Upper lobe of left lung (tissue), 6 donors: ENCODE results near the gene HAGHL. TPM values are rescaled to one million over a fixed set of nuclear protein-coding genes. Genes with fewer than 3 reads are reported as not detected.

Source experiments
- ATAC-seq, 2 donors: fragments of 200-7000 bp; cut with Tn5 transposase; one replicate each; pipeline ENCODE4 v1.9.1; 2022; ENCODE audit warnings: mild to moderate bottlenecking in 2 of 2, moderate library complexity in 2 of 2; ENCODE audit not compliant: low FRiP score in 2 of 2
- DNase-seq, 2 donors: peaks; one replicate each; pipeline ENCODE4 v3.0.0-alpha.2; 2019 to 2020
- H3K27ac ChIP-seq, 4 donors: fragments of 200-600 bp; sonication (generic); one replicate each; pipeline ENCODE4 v1.5.1; 2016 to 2019
- H3K27me3 ChIP-seq, 4 donors: fragments of 200-600 bp; sonication (generic); one replicate each; pipeline ENCODE4 v1.5.1; 2017 to 2019
- H3K36me3 ChIP-seq, 4 donors: fragments of 200-600 bp; sonication (generic); one replicate each; pipeline ENCODE4 v1.5.1; 2016 to 2019
- H3K4me1 ChIP-seq, 4 donors: fragments of 200-600 bp; sonication (generic); one replicate each; pipeline ENCODE4 v1.5.1; 2018 to 2019
- H3K4me3 ChIP-seq, 4 donors: fragments of 200-600 bp; sonication (generic); one replicate each; pipeline ENCODE4 v1.5.1; 2017 to 2019; ENCODE audit warnings: mild to moderate bottlenecking in 2 of 4, moderate library complexity in 1 of 4
- H3K9me3 ChIP-seq, 4 donors: fragments of 200-600 bp; sonication (generic); one replicate each; pipeline ENCODE4 v1.5.1; 2018 to 2019
- CTCF ChIP-seq, 6 experiments: fragments of 450-650 bp in 4 of 6; fragments of 200-600 bp in 2 of 6; sonication (generic) in 2 of 6; IDR thresholded peaks; one replicate each; pipeline ENCODE4 v1.5.1; 2016 to 2019; ENCODE audit warnings: antibody characterized with exemption in 6 of 6
- EP300 ChIP-seq, 4 donors: sonication (generic); formaldehyde crosslinking; IDR thresholded peaks; one replicate each; pipeline ENCODE4 v1.5.1; 2017; ENCODE audit warnings: antibody characterized with exemption in 4 of 4, control low read depth in 2 of 4
- POLR2A ChIP-seq, 4 donors: fragments of 450-650 bp; IDR thresholded peaks; one replicate each; pipeline ENCODE4 v1.5.1; 2016 to 2017; ENCODE audit warnings: antibody characterized with exemption in 4 of 4, mild to moderate bottlenecking in 2 of 4
- POLR2AphosphoS5 ChIP-seq, 2 donors: sonication (generic); formaldehyde crosslinking; IDR thresholded peaks; one replicate each; pipeline ENCODE4 v1.5.1; 2017; ENCODE audit warnings: antibody characterized with exemption in 2 of 2
- WGBS, 2 donors: methylation state at CpG; one replicate each; pipeline ENCODE4 v1.1.5; 2017 to 2018; 5-methylcytosine and 5-hydroxymethylcytosine counted together
- total RNA-seq, 6 donors: library from RNA; depleted of rRNA in 4 of 6; stranded (reverse); fragments of >200 nt in 4 of 6; gene quantifications; one replicate each; pipeline versions ENCODE4 v1.1.0 to v1.2.1, GENCODE V29; 2016 to 2021
- donor health status: DM: no; HTN: no; CAD: no; lungs with moderate emphysema.
- donor health status: DM: no; HTN: yes; CAD: no; lungs with severe emphysema.

The HAGHL gene
- total RNA-seq, 6 donors from 2014 or later, result 4.0 to 43.0 (median 13.5) TPM

- peak overlapping the region; percentile 6 to 65 (median 59) for H3K4me3 ChIP-seq
- peaks cover 0 to 27% (median 15%) of the 10 kb centered on the region in 4 donors for H3K36me3 ChIP-seq
- peak; percentile 70 to 94 for DNase-seq
- no peaks in the 10 kb centered on the region for H3K9me3 ChIP-seq
- peaks cover 20 to 33% (median 28%) of the 10 kb centered on the region in 4 donors for H3K4me1 ChIP-seq
- TF ChIP-seq POLR2A (IDR thresholded peaks at IDR 0.05) (peak in 1 of 4 donors; percentile 30), EP300 (IDR thresholded peaks at IDR 0.05) (no peak), POLR2AphosphoS5 (IDR thresholded peaks at IDR 0.05) (peak in 1 of 2 donors; percentile 16), CTCF (IDR thresholded peaks at IDR 0.05) (no peak)
- WGBS, 2 donors, result 2 to 4% methylated on average over 15 to 30 of the region's 80 CpGs
- peaks cover 0 to 29% (median 17%) of the 10 kb centered on the region in 4 donors for H3K27me3 ChIP-seq
- peak in 1 of 2 donors; percentile 69 for ATAC-seq
- peak overlapping the region in 2 of 4 donors; percentile 52 to 53 for H3K27ac ChIP-seq
These were observed 1.4 kb downstream of the HAGHL start for GRCh38 chr16:728131-728889.

GRCh38 chr16:728890-729744, 2.2 kb downstream of the HAGHL start:
- Histone ChIP-seq H3K9me3 (no peaks in the 10 kb centered on the region), H3K4me1 (peaks cover 20 to 33% (median 28%) of the 10 kb centered on the region in 4 donors), H3K27ac (no peak overlapping the region), H3K27me3 (peaks cover 0 to 29% (median 17%) of the 10 kb centered on the region in 4 donors), H3K36me3 (peaks cover under 1 to 35% (median 19%) of the 10 kb centered on the region in 4 donors), H3K4me3 (peak overlapping the region in 3 of 4 donors; percentile 54 to 65 (median 64))
- TF ChIP-seq CTCF (IDR thresholded peaks at IDR 0.05) (no peak), EP300 (IDR thresholded peaks at IDR 0.05) (no peak), POLR2A (IDR thresholded peaks at IDR 0.05) (peak in 1 of 4 donors; percentile 1), POLR2AphosphoS5 (IDR thresholded peaks at IDR 0.05) (no peak)
- ATAC-seq, result no peak
- peak in 1 of 2 donors; percentile 86 for DNase-seq
- 59 to 88% methylated on average over 12 to 33 of the region's 55 CpGs for WGBS, 2 donors

- ATAC-seq (no peak), DNase-seq (peak in 1 of 2 donors; percentile 82)
- no peak for TF ChIP-seq POLR2AphosphoS5 (IDR thresholded peaks at IDR 0.05)
- TF ChIP-seq POLR2A (IDR thresholded peaks at IDR 0.05), result no peak
- no peak for TF ChIP-seq CTCF (IDR thresholded peaks at IDR 0.05)
- TF ChIP-seq EP300 (IDR thresholded peaks at IDR 0.05), result no peak
- WGBS, 2 donors, result 92 to 93% methylated on average over 16 to 27 of the region's 37 CpGs
- Histone ChIP-seq H3K36me3 (peaks cover 2 to 44% (median 27%) of the 10 kb centered on the region in 4 donors), H3K27me3 (peaks cover 0 to 29% (median 17%) of the 10 kb centered on the region in 4 donors), H3K4me1 (peaks cover 20 to 33% (median 28%) of the 10 kb centered on the region in 4 donors), H3K4me3 (no peak overlapping the region), H3K27ac (no peak overlapping the region), H3K9me3 (no peaks in the 10 kb centered on the region)
These were observed 3.1 kb downstream of the HAGHL start for GRCh38 chr16:729768-730665.
